B cell (primary cell): ENCODE data around the gene SLC25A25. TPM values are rescaled to one million over a fixed set of nuclear protein-coding genes. Genes with fewer than 3 reads are reported as not detected.

Source experiments
- ATAC-seq: fragments of 200-7000 bp; cut with Tn5 transposase; one replicate; pipeline ENCODE4 v1.10.0; 2021; ENCODE audit warnings: low read depth, mild to moderate bottlenecking, moderate number of reproducible peaks, moderate library complexity
- CTCF ChIA-PET: fragments of 350-600 bp; sonication (Branson Sonifier 250); formaldehyde crosslinking; loops from one replicate; lab custom pipeline; 2021; ENCODE audit warnings: antibody characterized with exemption, inconsistent platforms; lab: Charles Lee
- POLR2A ChIA-PET: fragments of 350-600 bp; sonication (Branson Sonifier 250); formaldehyde crosslinking; loops from one replicate; lab custom pipeline; 2021; ENCODE audit warnings: antibody characterized with exemption; lab: Charles Lee
- DNase-seq: peaks from one replicate; pipeline ENCODE4 v3.0.0; 2013
- H2AFZ ChIP-seq: 2 replicates; pipeline ENCODE4 v1.6.1; 2012; ENCODE audit warnings: mild to moderate bottlenecking, low read depth, low read length; ENCODE audit not compliant: insufficient read depth, poor library complexity, severe bottlenecking
- H3K27ac ChIP-seq, 2 donors: 1 replicate in 1 of 2; 2 replicates in 1 of 2; pipeline ENCODE4 v1.5.1; 2012 to 2013; ENCODE audit warnings: low read length in 2 of 2, mild to moderate bottlenecking in 2 of 2, moderate library complexity in 1 of 2
- H3K27me3 ChIP-seq, 4 experiments: fragments of 200-600 bp in 1 of 4; sonication (generic) in 1 of 4; replicated peaks in 1 of 4; 1 replicate in 2 of 4; 2 replicates in 2 of 4; pipeline versions ENCODE4 v1.6.1 to v1.7.0; 2013 to 2016; ENCODE audit warnings: low read length in 3 of 4, mild to moderate bottlenecking in 2 of 4, mixed read lengths in 1 of 4, moderate library complexity in 1 of 4; ENCODE audit not compliant: insufficient read depth in 4 of 4, control insufficient read depth in 3 of 4; ENCODE audit errors: control extremely low read depth in 1 of 4
- H3K36me3 ChIP-seq, 2 experiments: replicated peaks in 1 of 2; 1 replicate in 1 of 2; 2 replicates in 1 of 2; pipeline versions ENCODE4 v1.6.1 to v1.7.1; 2013; ENCODE audit warnings: low read length in 1 of 2; ENCODE audit not compliant: insufficient read depth in 2 of 2, control insufficient read depth in 1 of 2; ENCODE audit errors: control extremely low read depth in 1 of 2, extremely low read depth in 1 of 2
- H3K4me1 ChIP-seq, 2 donors: fragments of 200-600 bp in 1 of 2; sonication (generic) in 1 of 2; 1 replicate in 1 of 2; 2 replicates in 1 of 2; pipeline versions ENCODE4 v1.5.1 to v1.6.1; 2013 to 2017; ENCODE audit warnings: low read length in 2 of 2; ENCODE audit not compliant: control insufficient read depth in 2 of 2, insufficient read depth in 2 of 2
- H3K4me2 ChIP-seq: replicated peaks from 2 replicates; pipeline ENCODE3; 2012; ENCODE audit warnings: mild to moderate bottlenecking, low read depth, low read length; ENCODE audit not compliant: poor library complexity, severe bottlenecking
- H3K4me3 ChIP-seq, 5 experiments: fragments of 200-600 bp in 1 of 5; sonication (generic) in 1 of 5; 1 replicate in 3 of 5; 2 replicates in 2 of 5; pipeline versions ENCODE4 v1.5.1 to v1.7.0; 2011 to 2016; ENCODE audit warnings: low read length in 4 of 5, mild to moderate bottlenecking in 4 of 5, low read depth in 2 of 5, control low read depth in 1 of 5, moderate library complexity in 1 of 5; ENCODE audit not compliant: insufficient read depth in 1 of 5; ENCODE audit errors: control extremely low read depth in 1 of 5, extremely low read depth in 1 of 5
- H3K79me2 ChIP-seq: fragments of 200-600 bp; sonication (generic); one replicate; pipeline ENCODE4 v1.6.0; 2016; ENCODE audit warnings: low read length; ENCODE audit not compliant: control insufficient read depth, insufficient read depth
- H3K9ac ChIP-seq: fragments of 200-600 bp; sonication (generic); 2 replicates; pipeline ENCODE4 v1.6.1; 2017; ENCODE audit warnings: mild to moderate bottlenecking, low read length, moderate library complexity
- H3K9me3 ChIP-seq, 3 donors: one replicate each; pipeline versions ENCODE4 v1.6.1 to v1.7.1; 2013; ENCODE audit warnings: low read length in 2 of 3; ENCODE audit not compliant: control insufficient read depth in 2 of 3, insufficient read depth in 1 of 3; ENCODE audit errors: control extremely low read depth in 1 of 3
- H4K20me1 ChIP-seq: 2 replicates; pipeline ENCODE4 v1.6.0; 2012; ENCODE audit warnings: mild to moderate bottlenecking, low read length; ENCODE audit not compliant: insufficient read depth, control insufficient read depth, poor library complexity, severe bottlenecking
- H3K27ac Mint-ChIP-seq: one replicate; pipeline ENCODE4 v1.8.0; 2021; ENCODE audit warnings: mixed read lengths
- H3K27me3 Mint-ChIP-seq: one replicate; pipeline ENCODE4 v1.8.0; 2021; ENCODE audit warnings: mixed read lengths
- H3K4me1 Mint-ChIP-seq: one replicate; pipeline ENCODE4 v1.8.0; 2021; ENCODE audit warnings: mixed read lengths
- H3K4me3 Mint-ChIP-seq: one replicate; pipeline ENCODE4 v1.8.0; 2021; ENCODE audit warnings: mixed read lengths
- H3K9me3 Mint-ChIP-seq: one replicate; pipeline ENCODE4 v1.8.0; 2022; ENCODE audit warnings: mixed read lengths; ENCODE audit not compliant: insufficient read depth
- EZH2 ChIP-seq: IDR thresholded peaks from 2 replicates; pipeline ENCODE4 v1.6.1; 2012; ENCODE audit warnings: borderline replicate concordance, low read depth, mild to moderate bottlenecking, moderate library complexity, low read length; ENCODE audit not compliant: insufficient read depth, poor library complexity, severe bottlenecking
- WGBS: methylation state at CpG from one replicate; pipeline ENCODE4 v1.1.5; 2013; ENCODE audit warnings: missing lambda C conversion rate; ENCODE audit not compliant: insufficient coverage; 5-methylcytosine and 5-hydroxymethylcytosine counted together
- intact Hi-C: fragments of 100-400 bp; cut with micrococcal nuclease; formaldehyde crosslinking; loops from one replicate; pipeline ENCODE4 v1.10.0; 2022
- polyA plus RNA-seq: library from polyadenylated mRNA; depleted of rRNA; stranded (reverse); fragments of >200 nt; gene quantifications from 2 replicates; pipeline ENCODE4 v1.2.3, GENCODE V29; 2012
- total RNA-seq, 2 donors: library from RNA; stranded (reverse); fragments of 120-200 nt in 1 of 2; gene quantifications; 1 replicate in 1 of 2; 2 replicates in 1 of 2; pipeline versions ENCODE4 v1.2.3 to v1.2.4, GENCODE V29; 2013 to 2022
- TF ChIP-seq, protein P1 (sequence below): fragments of 200-600 bp; IDR thresholded peaks from one replicate; pipeline ENCODE4 v1.8.0; 2022; ENCODE audit warnings: antibody characterized with exemption, mild to moderate bottlenecking

Gene SLC25A25
- total and polyA plus RNA-seq, 2 donors (not counting 1 experiment from before 2014, with no cell fraction given) = 12.1 to 18.6 TPM

- peak; percentile 93 for DNase-seq
- ChIA-PET CTCF (interaction anchor here (1.5 to 6.1 kb wide), 3 partner anchors 11 to 185 kb away, joined by 3 to 49 read pairs (median 4); no protein-coding TSS in a partner anchor), POLR2A (interaction anchor here (0.6 to 1.9 kb wide), 4 partner anchors 12 to 184 kb away, joined by 3 to 12 read pairs (median 4); partner anchors contain the start of gene BBLN)
- peak within 1 kb of the TSS; percentile 97 for H3K9ac ChIP-seq
- H2AFZ ChIP-seq = peak within 1 kb of the TSS; percentile 97
- WGBS = under 1% methylated on average over 56 of the region's 56 CpGs
- peak; percentile 66 for ATAC-seq
- Mint-ChIP-seq H3K27ac (peak within 1 kb of the TSS; percentile 99), H3K4me1 (peaks cover 35% of the 10 kb centered on the region), H3K9me3 (no peaks in the 10 kb centered on the region), H3K27me3 (peaks cover under 1% of the 10 kb centered on the region), H3K4me3 (peak within 1 kb of the TSS; percentile 95)
- peak within 1 kb of the TSS; percentile 64 to 97 (median 83) for H3K4me3 ChIP-seq
- peak within 1 kb of the TSS; percentile 93 to 99 for H3K27ac ChIP-seq
- H3K4me2 ChIP-seq = peak within 1 kb of the TSS; percentile 95
- peaks cover 0 to 16% of the 10 kb centered on the region in 2 experiments for H3K36me3 ChIP-seq
- no peaks in the 10 kb centered on the region for H3K9me3 ChIP-seq
- peaks cover 26 to 34% of the 10 kb centered on the region in 2 donors for H3K4me1 ChIP-seq
- intact Hi-C loops = loop anchor here (1.0 to 10.0 kb wide), 4 partner anchors 10 to 755 kb away; partner anchors contain the start of genes KYAT1, LRRC8A, SH2D3C and SLC27A4
- peaks cover 0 to 6% (median 0%) of the 10 kb centered on the region in 4 experiments for H3K27me3 ChIP-seq
- peaks cover 21% of the 10 kb centered on the region for H4K20me1 ChIP-seq
- peaks cover 29% of the 10 kb centered on the region for H3K79me2 ChIP-seq
- no peak for TF ChIP-seq EZH2
- TF ChIP-seq, protein P1, sequence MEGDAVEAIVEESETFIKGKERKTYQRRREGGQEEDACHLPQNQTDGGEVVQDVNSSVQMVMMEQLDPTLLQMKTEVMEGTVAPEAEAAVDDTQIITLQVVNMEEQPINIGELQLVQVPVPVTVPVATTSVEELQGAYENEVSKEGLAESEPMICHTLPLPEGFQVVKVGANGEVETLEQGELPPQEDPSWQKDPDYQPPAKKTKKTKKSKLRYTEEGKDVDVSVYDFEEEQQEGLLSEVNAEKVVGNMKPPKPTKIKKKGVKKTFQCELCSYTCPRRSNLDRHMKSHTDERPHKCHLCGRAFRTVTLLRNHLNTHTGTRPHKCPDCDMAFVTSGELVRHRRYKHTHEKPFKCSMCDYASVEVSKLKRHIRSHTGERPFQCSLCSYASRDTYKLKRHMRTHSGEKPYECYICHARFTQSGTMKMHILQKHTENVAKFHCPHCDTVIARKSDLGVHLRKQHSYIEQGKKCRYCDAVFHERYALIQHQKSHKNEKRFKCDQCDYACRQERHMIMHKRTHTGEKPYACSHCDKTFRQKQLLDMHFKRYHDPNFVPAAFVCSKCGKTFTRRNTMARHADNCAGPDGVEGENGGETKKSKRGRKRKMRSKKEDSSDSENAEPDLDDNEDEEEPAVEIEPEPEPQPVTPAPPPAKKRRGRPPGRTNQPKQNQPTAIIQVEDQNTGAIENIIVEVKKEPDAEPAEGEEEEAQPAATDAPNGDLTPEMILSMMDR = no peak
Observed at GRCh38 chr9:128127568-128127989, 59.5 kb downstream of the SLC25A25 start, which contains the start of gene PTGES2. Gene PTGES2, minus strand, starts transcription at chr9:128127729. Its CDS starts 12 bp downstream, at chr9:128127717.
